SK-N-SH (cell line): ENCODE results near the gene ISCA2. TPM values are rescaled to one million over a fixed set of nuclear protein-coding genes. Genes with fewer than 3 reads are reported as not detected.

Experiments used
- CTCF ChIA-PET: fragments of 300-600, 350-600 bp; formaldehyde crosslinking; extraction: SDS; loops from one replicate; lab custom pipeline; 2021; lab: Yijun Ruan, JAX
- POLR2A ChIA-PET: fragments of 350-600 bp; sonication (Branson Sonifier 250); formaldehyde crosslinking; extraction: SDS; loops from one replicate; lab custom pipeline; 2020; ENCODE audit warnings: antibody characterized with exemption, inconsistent platforms; lab: Yijun Ruan, JAX
- DNase-seq: peaks from one replicate; pipeline ENCODE4 v3.0.0; 2012
- H2AFZ ChIP-seq: fragments of 200-600 bp; sonication (generic); 2 replicates; pipeline ENCODE4 v1.8.1; 2016; ENCODE audit warnings: antibody characterized with exemption, mild to moderate bottlenecking, low read depth
- H3F3A ChIP-seq: fragments of 200-600 bp; sonication (generic); replicated peaks from 2 replicates; pipeline ENCODE3; 2016; ENCODE audit warnings: antibody characterized with exemption, mild to moderate bottlenecking; ENCODE audit not compliant: insufficient read depth
- H3K27ac ChIP-seq, 2 experiments: fragments of 200-500 bp in 1 of 2; fragments of 200-600 bp in 1 of 2; sonication (Bioruptor generic) in 1 of 2; sonication (generic), shearing (Covaris generic) in 1 of 2; 2 replicates each; pipeline versions ENCODE4 v1.5.1 to v1.6.1; 2014 to 2016; ENCODE audit warnings: low read depth in 2 of 2, inconsistent platforms in 1 of 2, low read length in 1 of 2, mild to moderate bottlenecking in 1 of 2, mixed read lengths in 1 of 2
- H3K27me3 ChIP-seq: fragments of 200-600 bp; sonication (generic), shearing (Covaris generic); 2 replicates; pipeline ENCODE4 v1.6.1; 2016; ENCODE audit warnings: mixed run types; ENCODE audit not compliant: insufficient read depth
- H3K36me3 ChIP-seq, 2 experiments: fragments of 200-500 bp in 1 of 2; fragments of 200-600 bp in 1 of 2; sonication (Bioruptor generic) in 1 of 2; sonication (generic) in 1 of 2; replicated peaks in 1 of 2; 2 replicates each; pipeline versions ENCODE3 to v1.5.1; 2014 to 2016; ENCODE audit warnings: low read length in 1 of 2, mild to moderate bottlenecking in 1 of 2; ENCODE audit not compliant: insufficient read depth in 2 of 2, control insufficient read depth in 1 of 2
- H3K4me1 ChIP-seq, 2 experiments: fragments of 200-500 bp in 1 of 2; fragments of 200-600 bp in 1 of 2; sonication (Bioruptor generic) in 1 of 2; sonication (generic), shearing (Covaris generic) in 1 of 2; 2 replicates each; pipeline versions ENCODE4 v1.5.1 to v1.6.1; 2014 to 2016; ENCODE audit warnings: low read depth in 1 of 2, low read length in 1 of 2, mixed run types in 1 of 2; ENCODE audit not compliant: insufficient read depth in 2 of 2, control insufficient read depth in 1 of 2
- H3K4me2 ChIP-seq: fragments of 200-600 bp; sonication (generic), shearing (Covaris generic); 2 replicates; pipeline ENCODE4 v1.6.1; 2017; ENCODE audit warnings: mixed run types
- H3K4me3 ChIP-seq, 2 experiments: fragments of 200-500 bp in 1 of 2; fragments of 200-600 bp in 1 of 2; sonication (Bioruptor generic) in 1 of 2; sonication (generic), shearing (Covaris generic) in 1 of 2; 2 replicates each; pipeline versions ENCODE4 v1.5.1 to v1.8.1; 2014 to 2016; ENCODE audit warnings: low read depth in 2 of 2, inconsistent platforms in 1 of 2, low read length in 1 of 2, mild to moderate bottlenecking in 1 of 2, mixed read lengths in 1 of 2, moderate library complexity in 1 of 2
- H3K79me2 ChIP-seq: fragments of 200-600 bp; sonication (generic); 2 replicates; pipeline ENCODE4 v1.8.1; 2017; ENCODE audit warnings: mild to moderate bottlenecking; ENCODE audit not compliant: insufficient read depth
- H3K9ac ChIP-seq: fragments of 200-600 bp; sonication (generic); 2 replicates; pipeline ENCODE4 v1.6.1; 2017; ENCODE audit warnings: mixed run types
- H3K9me2 ChIP-seq: fragments of 200-600 bp; sonication (generic); 2 replicates; pipeline ENCODE4 v1.6.1; 2017; ENCODE audit warnings: mixed run types
- H3K9me3 ChIP-seq: fragments of 200-600 bp; sonication (generic); 2 replicates; pipeline ENCODE4 v1.6.1; 2017; ENCODE audit warnings: mixed run types, mild to moderate bottlenecking, moderate library complexity
- H4K20me1 ChIP-seq: fragments of 200-600 bp; sonication (generic); 2 replicates; pipeline ENCODE4 v1.6.1; 2017; ENCODE audit warnings: mild to moderate bottlenecking, mixed run types; ENCODE audit not compliant: insufficient read depth
- FOXJ3 ChIP-seq: sonication (generic); formaldehyde crosslinking; IDR thresholded peaks from 2 replicates; pipeline ENCODE4 v1.5.1; 2020; ENCODE audit warnings: mild to moderate bottlenecking, missing genetic modification reagents
- GATA2 ChIP-seq: sonication (generic); formaldehyde crosslinking; IDR thresholded peaks from 2 replicates; pipeline ENCODE4 v1.5.0; 2020; ENCODE audit warnings: mild to moderate bottlenecking, missing genetic modification reagents
- JUND ChIP-seq: IDR thresholded peaks from 2 replicates; pipeline ENCODE4 v1.4.0; 2012
- MXI1 ChIP-seq: IDR thresholded peaks from 2 replicates; pipeline ENCODE4 v1.6.1; 2012; ENCODE audit warnings: mild to moderate bottlenecking, low read depth, low read length, improper control_type of control experiment
- TAF1 ChIP-seq: IDR thresholded peaks from 2 replicates; pipeline ENCODE4 v1.6.1; 2012; ENCODE audit warnings: low read depth, mild to moderate bottlenecking, low read length, moderate library complexity, borderline replicate concordance
- WGBS: methylation state at CpG from one replicate; pipeline ENCODE4 v1.1.6; 2017; ENCODE audit warnings: low lambda C conversion rate; 5-methylcytosine and 5-hydroxymethylcytosine counted together
- polyA plus RNA-seq, 3 experiments: library from polyadenylated mRNA; depleted of rRNA; stranded (reverse); fragments of >200 nt; gene quantifications; 2 replicates each; pipeline ENCODE4 v1.2.3, GENCODE V29; 2012
- TF ChIP-seq, protein P1 (sequence below): fragments of 200-600 bp; sonication (generic); IDR thresholded peaks from 2 replicates; pipeline ENCODE4 v1.6.1; 2017; ENCODE audit warnings: antibody characterized with exemption, mild to moderate bottlenecking, moderate library complexity
- TF ChIP-seq, protein P2 (sequence below): IDR thresholded peaks from 2 replicates; pipeline ENCODE4 v1.4.0; 2012; ENCODE audit warnings: low read depth, borderline replicate concordance
- TF ChIP-seq, protein P3 (sequence below): IDR thresholded peaks from 2 replicates; pipeline ENCODE4 v1.4.0; 2012; ENCODE audit warnings: low read depth, borderline replicate concordance
- TF ChIP-seq, protein P4 (sequence below): IDR thresholded peaks from 2 replicates; pipeline ENCODE4 v1.4.0; 2012; ENCODE audit warnings: low read depth
- TF ChIP-seq, protein P5 (sequence below): IDR thresholded peaks from 2 replicates; pipeline ENCODE4; 2012

The ISCA2 gene
- polyA plus RNA-seq, 1 of the 3 experiments (the other 2 are of a cell fraction), result 51.9 TPM

DNA sequence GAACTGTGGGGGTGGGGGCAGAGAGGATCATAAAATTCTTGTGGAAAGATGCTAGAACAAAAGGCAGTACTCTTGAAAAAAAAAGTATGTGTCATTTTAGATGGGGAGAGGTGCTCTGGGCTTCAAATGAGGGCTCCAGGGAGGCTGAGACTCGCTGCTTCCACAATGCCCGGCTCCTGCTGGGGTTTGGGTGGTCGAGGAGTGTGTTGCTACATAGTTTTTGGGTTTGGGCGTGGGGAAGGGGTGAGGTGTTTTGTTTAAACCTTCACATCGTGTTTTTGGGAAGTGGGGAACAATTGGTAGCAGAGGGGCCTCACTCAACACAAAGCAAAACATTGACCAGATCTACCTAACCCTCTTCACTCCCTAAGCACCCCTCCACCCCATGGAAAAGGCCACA lies 8.1 kb downstream of the ISCA2 start:
- Histone ChIP-seq H3K9ac (no peak overlapping the region), H4K20me1 (no peaks in the 10 kb centered on the region), H3K9me3 (no peaks in the 10 kb centered on the region), H3F3A (peaks cover 39% of the 10 kb centered on the region), H2AFZ (no peak overlapping the region), H3K4me2 (no peak overlapping the region), H3K4me1 (peaks cover 0 to 13% of the 10 kb centered on the region in 2 experiments; a peak in 1 of 4 replicates), H3K79me2 (no peaks in the 10 kb centered on the region), H3K36me3 (peaks cover 35 to 56% of the 10 kb centered on the region in 2 experiments), H3K27ac (no peak overlapping the region), H3K9me2 (no peaks in the 10 kb centered on the region), H3K4me3 (no peak overlapping the region), H3K27me3 (no peaks in the 10 kb centered on the region)
- TF ChIP-seq, protein P1, sequence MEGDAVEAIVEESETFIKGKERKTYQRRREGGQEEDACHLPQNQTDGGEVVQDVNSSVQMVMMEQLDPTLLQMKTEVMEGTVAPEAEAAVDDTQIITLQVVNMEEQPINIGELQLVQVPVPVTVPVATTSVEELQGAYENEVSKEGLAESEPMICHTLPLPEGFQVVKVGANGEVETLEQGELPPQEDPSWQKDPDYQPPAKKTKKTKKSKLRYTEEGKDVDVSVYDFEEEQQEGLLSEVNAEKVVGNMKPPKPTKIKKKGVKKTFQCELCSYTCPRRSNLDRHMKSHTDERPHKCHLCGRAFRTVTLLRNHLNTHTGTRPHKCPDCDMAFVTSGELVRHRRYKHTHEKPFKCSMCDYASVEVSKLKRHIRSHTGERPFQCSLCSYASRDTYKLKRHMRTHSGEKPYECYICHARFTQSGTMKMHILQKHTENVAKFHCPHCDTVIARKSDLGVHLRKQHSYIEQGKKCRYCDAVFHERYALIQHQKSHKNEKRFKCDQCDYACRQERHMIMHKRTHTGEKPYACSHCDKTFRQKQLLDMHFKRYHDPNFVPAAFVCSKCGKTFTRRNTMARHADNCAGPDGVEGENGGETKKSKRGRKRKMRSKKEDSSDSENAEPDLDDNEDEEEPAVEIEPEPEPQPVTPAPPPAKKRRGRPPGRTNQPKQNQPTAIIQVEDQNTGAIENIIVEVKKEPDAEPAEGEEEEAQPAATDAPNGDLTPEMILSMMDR, result no peak
- TF ChIP-seq TAF1 (no peak), GATA2 (CRISPR knock-in tag) (no peak), JUND (no peak), MXI1 (no peak), FOXJ3 (CRISPR knock-in tag) (no peak)
- TF ChIP-seq, protein P2, sequence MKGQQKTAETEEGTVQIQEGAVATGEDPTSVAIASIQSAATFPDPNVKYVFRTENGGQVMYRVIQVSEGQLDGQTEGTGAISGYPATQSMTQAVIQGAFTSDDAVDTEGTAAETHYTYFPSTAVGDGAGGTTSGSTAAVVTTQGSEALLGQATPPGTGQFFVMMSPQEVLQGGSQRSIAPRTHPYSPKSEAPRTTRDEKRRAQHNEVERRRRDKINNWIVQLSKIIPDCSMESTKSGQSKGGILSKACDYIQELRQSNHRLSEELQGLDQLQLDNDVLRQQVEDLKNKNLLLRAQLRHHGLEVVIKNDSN, result no peak
- TF ChIP-seq, protein P3, sequence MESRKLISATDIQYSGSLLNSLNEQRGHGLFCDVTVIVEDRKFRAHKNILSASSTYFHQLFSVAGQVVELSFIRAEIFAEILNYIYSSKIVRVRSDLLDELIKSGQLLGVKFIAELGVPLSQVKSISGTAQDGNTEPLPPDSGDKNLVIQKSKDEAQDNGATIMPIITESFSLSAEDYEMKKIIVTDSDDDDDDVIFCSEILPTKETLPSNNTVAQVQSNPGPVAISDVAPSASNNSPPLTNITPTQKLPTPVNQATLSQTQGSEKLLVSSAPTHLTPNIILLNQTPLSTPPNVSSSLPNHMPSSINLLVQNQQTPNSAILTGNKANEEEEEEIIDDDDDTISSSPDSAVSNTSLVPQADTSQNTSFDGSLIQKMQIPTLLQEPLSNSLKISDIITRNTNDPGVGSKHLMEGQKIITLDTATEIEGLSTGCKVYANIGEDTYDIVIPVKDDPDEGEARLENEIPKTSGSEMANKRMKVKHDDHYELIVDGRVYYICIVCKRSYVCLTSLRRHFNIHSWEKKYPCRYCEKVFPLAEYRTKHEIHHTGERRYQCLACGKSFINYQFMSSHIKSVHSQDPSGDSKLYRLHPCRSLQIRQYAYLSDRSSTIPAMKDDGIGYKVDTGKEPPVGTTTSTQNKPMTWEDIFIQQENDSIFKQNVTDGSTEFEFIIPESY, result no peak
- TF ChIP-seq, protein P4, sequence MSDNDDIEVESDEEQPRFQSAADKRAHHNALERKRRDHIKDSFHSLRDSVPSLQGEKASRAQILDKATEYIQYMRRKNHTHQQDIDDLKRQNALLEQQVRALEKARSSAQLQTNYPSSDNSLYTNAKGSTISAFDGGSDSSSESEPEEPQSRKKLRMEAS, result no peak
- TF ChIP-seq, protein P5, sequence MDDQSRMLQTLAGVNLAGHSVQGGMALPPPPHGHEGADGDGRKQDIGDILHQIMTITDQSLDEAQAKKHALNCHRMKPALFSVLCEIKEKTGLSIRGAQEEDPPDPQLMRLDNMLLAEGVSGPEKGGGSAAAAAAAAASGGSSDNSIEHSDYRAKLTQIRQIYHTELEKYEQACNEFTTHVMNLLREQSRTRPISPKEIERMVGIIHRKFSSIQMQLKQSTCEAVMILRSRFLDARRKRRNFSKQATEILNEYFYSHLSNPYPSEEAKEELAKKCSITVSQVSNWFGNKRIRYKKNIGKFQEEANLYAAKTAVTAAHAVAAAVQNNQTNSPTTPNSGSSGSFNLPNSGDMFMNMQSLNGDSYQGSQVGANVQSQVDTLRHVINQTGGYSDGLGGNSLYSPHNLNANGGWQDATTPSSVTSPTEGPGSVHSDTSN, result no peak
- POLR2A ChIA-PET, result no interaction called here
- DNase-seq, result no peak
- 70% methylated on average over 5 of the region's 5 CpGs for whole genome bisulfite sequencing
- CTCF ChIA-PET, result interaction anchor here (0.6 to 11.1 kb wide), 39 partner anchors 11 to 361 kb away, joined by 3 to 126 read pairs (median 6); partner anchors contain the start of genes LTBP2, VRTN and YLPM1
